Activated CD8-positive, alpha-beta T cell treated with anti-CD3 and anti-CD28 coated beads for 36 hours (primary cell): ENCODE measurements around the gene ELMO2. TPM values are rescaled to one million over a fixed set of nuclear protein-coding genes. Genes with fewer than 3 reads are reported as not detected.
A peak's percentile ranks its signal among the peaks of the same experiment; 100 is the strongest.

Source experiments
- ATAC-seq: fragments of 200-7000 bp; cut with Tn5 transposase; one replicate; pipeline ENCODE4 v1.10.0; 2021; ENCODE audit warnings: mild to moderate bottlenecking, moderate library complexity
- CTCF ChIA-PET: fragments of 350-600 bp; sonication (Branson Sonifier 250); formaldehyde crosslinking; loops from one replicate; lab custom pipeline; 2021; ENCODE audit warnings: antibody characterized with exemption; lab: Charles Lee
- POLR2A ChIA-PET: fragments of 350-600 bp; sonication (Branson Sonifier 250); formaldehyde crosslinking; loops from one replicate; lab custom pipeline; 2021; ENCODE audit warnings: antibody characterized with exemption; lab: Charles Lee
- DNase-seq: peaks from one replicate; pipeline ENCODE4 v3.0.0-alpha.2; 2020
- H3K27ac Mint-ChIP-seq: one replicate; pipeline ENCODE4 v1.8.0; 2021; ENCODE audit warnings: mild to moderate bottlenecking, mixed read lengths
- H3K27me3 Mint-ChIP-seq: one replicate; pipeline ENCODE4 v1.8.0; 2021; ENCODE audit warnings: mixed read lengths
- H3K36me3 Mint-ChIP-seq: one replicate; pipeline ENCODE4 v1.8.0; 2021; ENCODE audit warnings: low read depth, mixed read lengths
- H3K4me1 Mint-ChIP-seq: one replicate; pipeline ENCODE4 v1.8.0; 2021; ENCODE audit warnings: low read depth, mixed read lengths
- H3K4me3 Mint-ChIP-seq: one replicate; pipeline ENCODE4 v1.8.0; 2021; ENCODE audit warnings: mild to moderate bottlenecking, moderate library complexity, mixed read lengths
- H3K9me3 Mint-ChIP-seq: one replicate; pipeline ENCODE4 v1.8.0; 2021; ENCODE audit warnings: mixed read lengths
- CTCF ChIP-seq: fragments of 200-600 bp; IDR thresholded peaks from one replicate; pipeline ENCODE4 v1.8.0; 2022; ENCODE audit warnings: antibody characterized with exemption, mild to moderate bottlenecking
- intact Hi-C: fragments of 100-400 bp; cut with micrococcal nuclease; formaldehyde crosslinking; loops from one replicate; pipeline ENCODE4 v1.10.0; 2022
- total RNA-seq, 2 experiments: library from RNA; stranded (reverse); gene quantifications; one replicate each; pipeline ENCODE4 v1.2.3, GENCODE V29; 2021

Gene ELMO2
- total RNA-seq, 2 experiments from 2014 or later, result 36.2 to 38.1 TPM

- H3K9me3 Mint-ChIP-seq, result no peaks in the 10 kb centered on the region
- no peak for TF ChIP-seq CTCF
- no peak for DNase-seq
- peaks cover 48% of the 10 kb centered on the region for H3K4me1 Mint-ChIP-seq
- H3K36me3 Mint-ChIP-seq, result peaks cover 27% of the 10 kb centered on the region
- no peak for ATAC-seq
- intact Hi-C loops, result loop anchor here (5.0 kb wide), 1 partner anchor 33 kb away; no protein-coding TSS in a partner anchor
- CTCF ChIA-PET, result no interaction called here
- POLR2A ChIA-PET, result interaction anchor here (1.2 to 2.1 kb wide), 2 partner anchors 11 to 32 kb away, joined by 3 to 9 read pairs; no protein-coding TSS in a partner anchor
- H3K27me3 Mint-ChIP-seq, result no peaks in the 10 kb centered on the region
- peak overlapping the region; percentile 82 for H3K27ac Mint-ChIP-seq
- no peak overlapping the region for H3K4me3 Mint-ChIP-seq
Observed at GRCh38 chr20:46368902-46369268, 37.5 kb downstream of the ELMO2 start.

- no peak overlapping the region for H3K4me3 Mint-ChIP-seq
- no peaks in the 10 kb centered on the region for H3K27me3 Mint-ChIP-seq
- intact Hi-C loops, result loop anchor here (5.0 kb wide), 1 partner anchor 34 kb away; no protein-coding TSS in a partner anchor
- DNase-seq (peak; percentile 42), ATAC-seq (no peak)
- ChIA-PET CTCF (interaction anchor here (4.1 kb wide), 1 partner anchor 19 kb away, joined by 15 read pairs; no protein-coding TSS in a partner anchor), POLR2A (interaction anchor here (1.2 to 2.1 kb wide), 2 partner anchors 11 to 33 kb away, joined by 3 to 9 read pairs; no protein-coding TSS in a partner anchor)
- H3K9me3 Mint-ChIP-seq, result no peaks in the 10 kb centered on the region
- H3K4me1 Mint-ChIP-seq, result peaks cover 54% of the 10 kb centered on the region
- H3K27ac Mint-ChIP-seq, result peak overlapping the region; percentile 82
- peaks cover 33% of the 10 kb centered on the region for H3K36me3 Mint-ChIP-seq
- no peak for TF ChIP-seq CTCF
Observed at GRCh38 chr20:46367967-46368901, 38.2 kb downstream of the ELMO2 start.

GRCh38 chr20:46367234-46367633 lies 39.2 kb downstream of the ELMO2 start:
- DNase-seq (no peak), ATAC-seq (no peak)
- H3K4me1 Mint-ChIP-seq, result peaks cover 64% of the 10 kb centered on the region
- intact Hi-C loops, result loop anchor here (5.0 kb wide), 1 partner anchor 35 kb away; no protein-coding TSS in a partner anchor
- H3K36me3 Mint-ChIP-seq, result peaks cover 36% of the 10 kb centered on the region
- ChIA-PET CTCF (interaction anchor here (4.1 kb wide), 1 partner anchor 18 kb away, joined by 15 read pairs; no protein-coding TSS in a partner anchor), POLR2A (interaction anchor here (2.1 kb wide), 1 partner anchor 34 kb away, joined by 9 read pairs; no protein-coding TSS in a partner anchor)
- no peak overlapping the region for H3K4me3 Mint-ChIP-seq
- H3K27ac Mint-ChIP-seq, result peak overlapping the region; percentile 79
- H3K9me3 Mint-ChIP-seq, result no peaks in the 10 kb centered on the region
- no peaks in the 10 kb centered on the region for H3K27me3 Mint-ChIP-seq
- TF ChIP-seq CTCF, result no peak

GRCh38 chr20:46366826-46367225 lies 39.6 kb downstream of the ELMO2 start:
- ChIA-PET POLR2A (no interaction called here), CTCF (interaction anchor here (4.1 kb wide), 1 partner anchor 18 kb away, joined by 15 read pairs; no protein-coding TSS in a partner anchor)
- TF ChIP-seq CTCF, result no peak
- Mint-ChIP-seq H3K9me3 (no peaks in the 10 kb centered on the region), H3K36me3 (peaks cover 37% of the 10 kb centered on the region), H3K4me1 (peaks cover 68% of the 10 kb centered on the region), H3K4me3 (no peak overlapping the region), H3K27me3 (no peaks in the 10 kb centered on the region), H3K27ac (peak overlapping the region; percentile 79)
- ATAC-seq, result no peak
- no peak for DNase-seq
- intact Hi-C loops, result loop anchor here (5.0 kb wide), 1 partner anchor 35 kb away; no protein-coding TSS in a partner anchor
